ENCODE measurements around the gene KLHL13. TPM values are rescaled to one million over a fixed set of nuclear protein-coding genes. Genes with fewer than 3 reads are reported as not detected.

KLHL13 gene
- polyA plus RNA-seq, 2 donors: 1.6 to 3.0 TPM

Other genes starting within 250 kb of the KLHL13 start
- 1 to 10 TPM; 4.0 to 6.9 TPM for gene WDR44, start 229.3 kb upstream of the KLHL13 start, polyA plus RNA-seq

Data from esophagus (tissue), 2 donors.